Ascending aorta (tissue), 2 donors: ENCODE data around the gene GALM. TPM values are rescaled to one million over a fixed set of nuclear protein-coding genes. Genes with fewer than 3 reads are reported as not detected.

ENCODE experiments used
- DNase-seq, 2 donors: peaks; one replicate each; pipeline ENCODE4 v3.0.0-alpha.2; 2019; ENCODE audit warnings: low spot score in 2 of 2
- H3K27ac ChIP-seq, 2 donors: fragments of 200-600 bp; sonication (generic); one replicate each; pipeline ENCODE4 v1.5.1; 2016 to 2017; ENCODE audit warnings: mild to moderate bottlenecking in 1 of 2
- H3K27me3 ChIP-seq: fragments of 200-600 bp; sonication (generic); one replicate; pipeline ENCODE4 v1.5.1; 2017
- H3K36me3 ChIP-seq, 2 donors: fragments of 200-600 bp; sonication (generic); one replicate each; pipeline ENCODE4 v1.5.1; 2016
- H3K4me1 ChIP-seq, 2 donors: fragments of 200-600 bp; sonication (generic); one replicate each; pipeline ENCODE4 v1.5.1; 2016 to 2017; ENCODE audit warnings: mild to moderate bottlenecking in 1 of 2
- H3K4me3 ChIP-seq, 2 donors: fragments of 200-600 bp; sonication (generic); one replicate each; pipeline ENCODE4 v1.5.1; 2016 to 2017; ENCODE audit warnings: mild to moderate bottlenecking in 1 of 2
- H3K9me3 ChIP-seq, 2 donors: fragments of 200-600 bp; sonication (generic); one replicate each; pipeline ENCODE4 v1.5.1; 2016
- CTCF ChIP-seq, 3 experiments: fragments of 200-600 bp in 2 of 3; fragments of 450-650 bp in 1 of 3; sonication (generic) in 2 of 3; IDR thresholded peaks; one replicate each; pipeline ENCODE4 v1.5.1; 2016 to 2019; ENCODE audit warnings: antibody characterized with exemption in 3 of 3, mild to moderate bottlenecking in 1 of 3, moderate library complexity in 1 of 3
- intact Hi-C: fragments of 100-400 bp; cut with DNase I; formaldehyde crosslinking; loops from one replicate; pipeline ENCODE4 v1.15.1; 2023
- total RNA-seq: library from RNA; depleted of rRNA; stranded (reverse); fragments of >200 nt; gene quantifications from one replicate; pipeline ENCODE4 v1.1.0, GENCODE V29; 2016

GALM gene
- total RNA-seq, 1 donor from 2014 or later = 1.4 TPM

DNA sequence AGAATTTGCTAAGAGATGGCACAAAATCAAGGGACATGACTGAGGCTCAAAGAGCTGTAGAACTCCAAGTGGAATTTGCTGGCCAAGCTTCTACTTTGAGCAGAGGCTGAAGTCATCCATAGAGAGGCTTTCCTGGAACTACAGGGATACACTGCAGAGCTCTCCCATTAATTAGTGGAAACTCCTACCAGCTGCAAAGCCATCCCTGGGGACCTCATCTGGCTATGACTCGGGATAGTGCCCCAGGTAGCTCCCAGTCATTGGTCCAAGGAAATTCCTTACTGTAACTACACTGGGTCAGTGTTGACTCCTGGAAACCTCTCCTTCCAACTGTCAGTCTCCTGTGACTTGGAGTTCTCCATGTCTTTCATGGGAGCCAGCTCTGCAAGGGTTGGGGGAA is 10.5 kb upstream of the GALM start:
- Histone ChIP-seq H3K36me3 (no peaks in the 10 kb centered on the region), H3K4me3 (no peak overlapping the region), H3K27ac (no peak overlapping the region), H3K9me3 (no peaks in the 10 kb centered on the region), H3K4me1 (peaks cover 0 to 2% of the 10 kb centered on the region in 2 donors), H3K27me3 (no peaks in the 10 kb centered on the region)
- DNase-seq = no peak
- intact Hi-C loops = no loop called here
- TF ChIP-seq CTCF (IDR thresholded peaks at IDR 0.05) = no peak

DNA sequence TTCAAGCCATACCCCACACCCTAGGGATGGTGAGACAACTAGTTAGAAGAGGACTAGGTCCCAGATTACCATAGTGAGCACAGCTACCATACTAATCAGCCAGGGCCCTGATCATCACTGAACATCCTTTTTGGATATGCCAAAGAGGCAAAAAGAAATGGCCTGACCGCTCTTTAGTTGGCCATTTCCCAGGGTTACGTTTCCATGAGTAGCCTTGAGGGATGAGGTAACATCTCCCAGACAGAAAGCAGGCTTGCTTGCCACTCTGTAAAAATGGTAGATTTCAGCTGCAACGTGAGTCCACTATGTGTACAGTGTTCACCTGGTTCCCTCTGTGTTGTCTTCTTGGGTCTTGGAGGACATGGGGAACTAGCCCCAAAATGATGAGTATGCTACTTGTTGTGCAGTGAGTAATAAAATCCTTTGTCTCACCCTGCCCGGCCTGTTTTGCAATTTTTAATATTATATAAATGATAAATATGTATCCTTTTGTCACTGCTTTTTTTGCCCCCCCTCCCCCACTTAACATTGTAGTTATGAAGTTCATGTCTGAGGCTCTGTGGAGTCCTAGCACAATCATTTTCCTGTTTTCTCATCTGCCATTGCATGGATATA is 8.9 kb upstream of the GALM start:
- Histone ChIP-seq H3K4me1 (no peaks in the 10 kb centered on the region), H3K4me3 (no peak overlapping the region), H3K9me3 (no peaks in the 10 kb centered on the region), H3K27me3 (no peaks in the 10 kb centered on the region), H3K36me3 (no peaks in the 10 kb centered on the region), H3K27ac (no peak overlapping the region)
- no peak for TF ChIP-seq CTCF (IDR thresholded peaks at IDR 0.05)
- DNase-seq = peak in 1 of 2 donors; percentile 28
- intact Hi-C loops = no loop called here

- Histone ChIP-seq H3K4me3 (no peak overlapping the region), H3K36me3 (no peaks in the 10 kb centered on the region), H3K27me3 (no peaks in the 10 kb centered on the region), H3K27ac (no peak overlapping the region), H3K9me3 (no peaks in the 10 kb centered on the region), H3K4me1 (no peaks in the 10 kb centered on the region)
- no peak for DNase-seq
- no peak for TF ChIP-seq CTCF (IDR thresholded peaks at IDR 0.05)
- intact Hi-C loops = no loop called here
Observed at GRCh38 chr2:38658613-38659012, 7.3 kb upstream of the GALM start.

DNA sequence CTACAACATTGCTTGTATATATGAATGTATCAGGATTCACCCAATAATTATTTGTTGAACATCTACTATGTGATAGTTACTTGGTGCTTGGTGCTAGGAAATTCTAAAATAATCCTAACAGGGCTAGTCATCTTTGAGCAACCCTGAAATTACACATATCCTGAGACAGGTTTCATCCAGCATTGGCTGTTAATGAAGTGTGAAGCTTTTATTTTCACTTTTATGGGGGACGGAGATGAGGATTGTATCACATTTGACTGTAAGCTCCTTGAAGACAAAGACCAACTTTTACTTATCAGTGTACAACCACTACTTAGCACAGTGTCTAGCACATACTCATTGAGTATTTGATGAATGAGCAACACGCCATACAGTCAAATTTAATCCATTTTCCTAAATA is 6.8 kb upstream of the GALM start:
- intact Hi-C loops = no loop called here
- Histone ChIP-seq H3K9me3 (no peaks in the 10 kb centered on the region), H3K4me3 (no peak overlapping the region), H3K27ac (no peak overlapping the region), H3K27me3 (no peaks in the 10 kb centered on the region), H3K4me1 (no peaks in the 10 kb centered on the region), H3K36me3 (no peaks in the 10 kb centered on the region)
- TF ChIP-seq CTCF (IDR thresholded peaks at IDR 0.05) = no peak
- no peak for DNase-seq

- H3K27ac ChIP-seq = no peak overlapping the region
- H3K36me3 ChIP-seq = no peaks in the 10 kb centered on the region
- no peaks in the 10 kb centered on the region for H3K27me3 ChIP-seq
- no peaks in the 10 kb centered on the region for H3K4me1 ChIP-seq
- intact Hi-C loops = no loop called here
- TF ChIP-seq CTCF (IDR thresholded peaks at IDR 0.05) = no peak
- no peak overlapping the region for H3K4me3 ChIP-seq
- no peaks in the 10 kb centered on the region for H3K9me3 ChIP-seq
- no peak for DNase-seq
Observed at GRCh38 chr2:38660282-38660681, 5.6 kb upstream of the GALM start.

- Histone ChIP-seq H3K9me3 (no peaks in the 10 kb centered on the region), H3K4me3 (no peak overlapping the region), H3K4me1 (no peaks in the 10 kb centered on the region), H3K36me3 (no peaks in the 10 kb centered on the region), H3K27me3 (no peaks in the 10 kb centered on the region), H3K27ac (no peak overlapping the region)
- DNase-seq = no peak
- intact Hi-C loops = no loop called here
- no peak for TF ChIP-seq CTCF (IDR thresholded peaks at IDR 0.05)
Observed at GRCh38 chr2:38661306-38661705, 4.6 kb upstream of the GALM start.
